B cell (primary cell): Measurements from ENCODE around the gene KYNU. TPM values are rescaled to one million over a fixed set of nuclear protein-coding genes. Genes with fewer than 3 reads are reported as not detected.

Experiments
- ATAC-seq: fragments of 200-7000 bp; cut with Tn5 transposase; one replicate; pipeline ENCODE4 v1.10.0; 2021; ENCODE audit warnings: low read depth, mild to moderate bottlenecking, moderate number of reproducible peaks, moderate library complexity
- CTCF ChIA-PET: fragments of 350-600 bp; sonication (Branson Sonifier 250); formaldehyde crosslinking; loops from one replicate; lab custom pipeline; 2021; ENCODE audit warnings: antibody characterized with exemption, inconsistent platforms; lab: Charles Lee
- POLR2A ChIA-PET: fragments of 350-600 bp; sonication (Branson Sonifier 250); formaldehyde crosslinking; loops from one replicate; lab custom pipeline; 2021; ENCODE audit warnings: antibody characterized with exemption; lab: Charles Lee
- DNase-seq: peaks from one replicate; pipeline ENCODE4 v3.0.0; 2013
- H2AFZ ChIP-seq: 2 replicates; pipeline ENCODE4 v1.6.1; 2012; ENCODE audit warnings: mild to moderate bottlenecking, low read depth, low read length; ENCODE audit not compliant: insufficient read depth, poor library complexity, severe bottlenecking
- H3K27ac ChIP-seq, 2 donors: 1 replicate in 1 of 2; 2 replicates in 1 of 2; pipeline ENCODE4 v1.5.1; 2012 to 2013; ENCODE audit warnings: low read length in 2 of 2, mild to moderate bottlenecking in 2 of 2, moderate library complexity in 1 of 2
- H3K27me3 ChIP-seq, 4 experiments: fragments of 200-600 bp in 1 of 4; sonication (generic) in 1 of 4; replicated peaks in 1 of 4; 1 replicate in 2 of 4; 2 replicates in 2 of 4; pipeline versions ENCODE4 v1.6.1 to v1.7.0; 2013 to 2016; ENCODE audit warnings: low read length in 3 of 4, mild to moderate bottlenecking in 2 of 4, mixed read lengths in 1 of 4, moderate library complexity in 1 of 4; ENCODE audit not compliant: insufficient read depth in 4 of 4, control insufficient read depth in 3 of 4; ENCODE audit errors: control extremely low read depth in 1 of 4
- H3K36me3 ChIP-seq, 2 experiments: replicated peaks in 1 of 2; 1 replicate in 1 of 2; 2 replicates in 1 of 2; pipeline versions ENCODE4 v1.6.1 to v1.7.1; 2013; ENCODE audit warnings: low read length in 1 of 2; ENCODE audit not compliant: insufficient read depth in 2 of 2, control insufficient read depth in 1 of 2; ENCODE audit errors: control extremely low read depth in 1 of 2, extremely low read depth in 1 of 2
- H3K4me1 ChIP-seq, 2 donors: fragments of 200-600 bp in 1 of 2; sonication (generic) in 1 of 2; 1 replicate in 1 of 2; 2 replicates in 1 of 2; pipeline versions ENCODE4 v1.5.1 to v1.6.1; 2013 to 2017; ENCODE audit warnings: low read length in 2 of 2; ENCODE audit not compliant: control insufficient read depth in 2 of 2, insufficient read depth in 2 of 2
- H3K4me2 ChIP-seq: replicated peaks from 2 replicates; pipeline ENCODE3; 2012; ENCODE audit warnings: mild to moderate bottlenecking, low read depth, low read length; ENCODE audit not compliant: poor library complexity, severe bottlenecking
- H3K4me3 ChIP-seq, 5 experiments: fragments of 200-600 bp in 1 of 5; sonication (generic) in 1 of 5; 1 replicate in 3 of 5; 2 replicates in 2 of 5; pipeline versions ENCODE4 v1.5.1 to v1.7.0; 2011 to 2016; ENCODE audit warnings: low read length in 4 of 5, mild to moderate bottlenecking in 4 of 5, low read depth in 2 of 5, control low read depth in 1 of 5, moderate library complexity in 1 of 5; ENCODE audit not compliant: insufficient read depth in 1 of 5; ENCODE audit errors: control extremely low read depth in 1 of 5, extremely low read depth in 1 of 5
- H3K79me2 ChIP-seq: fragments of 200-600 bp; sonication (generic); one replicate; pipeline ENCODE4 v1.6.0; 2016; ENCODE audit warnings: low read length; ENCODE audit not compliant: control insufficient read depth, insufficient read depth
- H3K9ac ChIP-seq: fragments of 200-600 bp; sonication (generic); 2 replicates; pipeline ENCODE4 v1.6.1; 2017; ENCODE audit warnings: mild to moderate bottlenecking, low read length, moderate library complexity
- H3K9me3 ChIP-seq, 3 donors: one replicate each; pipeline versions ENCODE4 v1.6.1 to v1.7.1; 2013; ENCODE audit warnings: low read length in 2 of 3; ENCODE audit not compliant: control insufficient read depth in 2 of 3, insufficient read depth in 1 of 3; ENCODE audit errors: control extremely low read depth in 1 of 3
- H4K20me1 ChIP-seq: 2 replicates; pipeline ENCODE4 v1.6.0; 2012; ENCODE audit warnings: mild to moderate bottlenecking, low read length; ENCODE audit not compliant: insufficient read depth, control insufficient read depth, poor library complexity, severe bottlenecking
- H3K27ac Mint-ChIP-seq: one replicate; pipeline ENCODE4 v1.8.0; 2021; ENCODE audit warnings: mixed read lengths
- H3K27me3 Mint-ChIP-seq: one replicate; pipeline ENCODE4 v1.8.0; 2021; ENCODE audit warnings: mixed read lengths
- H3K4me1 Mint-ChIP-seq: one replicate; pipeline ENCODE4 v1.8.0; 2021; ENCODE audit warnings: mixed read lengths
- H3K4me3 Mint-ChIP-seq: one replicate; pipeline ENCODE4 v1.8.0; 2021; ENCODE audit warnings: mixed read lengths
- H3K9me3 Mint-ChIP-seq: one replicate; pipeline ENCODE4 v1.8.0; 2022; ENCODE audit warnings: mixed read lengths; ENCODE audit not compliant: insufficient read depth
- CTCF ChIP-seq: fragments of 200-600 bp; IDR thresholded peaks from one replicate; pipeline ENCODE4 v1.8.0; 2022; ENCODE audit warnings: antibody characterized with exemption, mild to moderate bottlenecking
- EZH2 ChIP-seq: IDR thresholded peaks from 2 replicates; pipeline ENCODE4 v1.6.1; 2012; ENCODE audit warnings: borderline replicate concordance, low read depth, mild to moderate bottlenecking, moderate library complexity, low read length; ENCODE audit not compliant: insufficient read depth, poor library complexity, severe bottlenecking
- WGBS: methylation state at CpG from one replicate; pipeline ENCODE4 v1.1.5; 2013; ENCODE audit warnings: missing lambda C conversion rate; ENCODE audit not compliant: insufficient coverage; 5-methylcytosine and 5-hydroxymethylcytosine counted together
- intact Hi-C: fragments of 100-400 bp; cut with micrococcal nuclease; formaldehyde crosslinking; loops from one replicate; pipeline ENCODE4 v1.10.0; 2022
- polyA plus RNA-seq: library from polyadenylated mRNA; depleted of rRNA; stranded (reverse); fragments of >200 nt; gene quantifications from 2 replicates; pipeline ENCODE4 v1.2.3, GENCODE V29; 2012
- total RNA-seq, 2 donors: library from RNA; stranded (reverse); fragments of 120-200 nt in 1 of 2; gene quantifications; 1 replicate in 1 of 2; 2 replicates in 1 of 2; pipeline versions ENCODE4 v1.2.3 to v1.2.4, GENCODE V29; 2013 to 2022

The KYNU gene
- total and polyA plus RNA-seq, 2 donors (not counting 1 experiment from before 2014, with no cell fraction given), result 14.5 to 46.2 TPM

- H3K9me3 ChIP-seq, result no peaks in the 10 kb centered on the region
- no peak overlapping the region for H3K4me3 Mint-ChIP-seq
- peak overlapping the region; percentile 15 for H3K27ac Mint-ChIP-seq
- TF ChIP-seq CTCF (no peak), EZH2 (no peak)
- ChIA-PET CTCF (interaction anchor here (1.7 to 4.5 kb wide), 2 partner anchors 10 to 13 kb away, joined by 4 to 21 read pairs; no protein-coding TSS in a partner anchor), POLR2A (no interaction called here)
- 100% methylated on average over 1 of the region's 2 CpGs for WGBS
- H3K4me1 ChIP-seq, result peaks cover 6 to 9% of the 10 kb centered on the region in 2 donors
- H3K4me1 Mint-ChIP-seq, result peaks cover 15% of the 10 kb centered on the region
- no peak overlapping the region for H2AFZ ChIP-seq
- H3K36me3 ChIP-seq, result peaks cover 4 to 16% of the 10 kb centered on the region in 2 experiments
- H4K20me1 ChIP-seq, result peaks cover 13% of the 10 kb centered on the region
- peaks cover 5% of the 10 kb centered on the region for H3K79me2 ChIP-seq
- no peak for ATAC-seq
- H3K9ac ChIP-seq, result no peak overlapping the region
- no peak overlapping the region for H3K4me2 ChIP-seq
- intact Hi-C loops, result no loop called here
- no peaks in the 10 kb centered on the region for H3K27me3 ChIP-seq
- H3K27me3 Mint-ChIP-seq, result no peaks in the 10 kb centered on the region
- no peak for DNase-seq
- H3K27ac ChIP-seq, result no peak overlapping the region
- no peaks in the 10 kb centered on the region for H3K9me3 Mint-ChIP-seq
- no peak overlapping the region for H3K4me3 ChIP-seq
Observed at GRCh38 chr2:142987044-142987443, 109.6 kb downstream of the KYNU start.

- Histone ChIP-seq H3K27me3 (no peaks in the 10 kb centered on the region), H3K36me3 (peaks cover 3 to 17% of the 10 kb centered on the region in 2 experiments), H4K20me1 (peaks cover 7% of the 10 kb centered on the region), H3K4me3 (no peak overlapping the region), H3K27ac (no peak overlapping the region), H2AFZ (no peak overlapping the region), H3K79me2 (peaks cover 5% of the 10 kb centered on the region), H3K4me1 (no peaks in the 10 kb centered on the region), H3K9me3 (no peaks in the 10 kb centered on the region), H3K9ac (no peak overlapping the region), H3K4me2 (no peak overlapping the region)
- Mint-ChIP-seq H3K27ac (no peak overlapping the region), H3K9me3 (no peaks in the 10 kb centered on the region), H3K27me3 (no peaks in the 10 kb centered on the region), H3K4me1 (peaks cover 5% of the 10 kb centered on the region), H3K4me3 (no peak overlapping the region)
- POLR2A ChIA-PET, result no interaction called here
- DNase-seq, result peak; percentile 50
- intact Hi-C loops, result loop anchor here (1.0 kb wide), 1 partner anchor 307 kb away; no protein-coding TSS in a partner anchor
- ATAC-seq, result peak; percentile 39
- no peak for TF ChIP-seq EZH2
- TF ChIP-seq CTCF, result peak; percentile 74
- CTCF ChIA-PET, result interaction anchor here (1.0 to 4.5 kb wide), 17 partner anchors 9 to 308 kb away, joined by 3 to 43 read pairs (median 5); partner anchors contain the start of gene KYNU
- WGBS, result no CpG with 5 or more reads among the region's 5 CpGs
Observed at GRCh38 chr2:142989273-142990204, 112.1 kb downstream of the KYNU start.
